ENCODE measurements around the gene PWP2.

Gene PWP2

DNA sequence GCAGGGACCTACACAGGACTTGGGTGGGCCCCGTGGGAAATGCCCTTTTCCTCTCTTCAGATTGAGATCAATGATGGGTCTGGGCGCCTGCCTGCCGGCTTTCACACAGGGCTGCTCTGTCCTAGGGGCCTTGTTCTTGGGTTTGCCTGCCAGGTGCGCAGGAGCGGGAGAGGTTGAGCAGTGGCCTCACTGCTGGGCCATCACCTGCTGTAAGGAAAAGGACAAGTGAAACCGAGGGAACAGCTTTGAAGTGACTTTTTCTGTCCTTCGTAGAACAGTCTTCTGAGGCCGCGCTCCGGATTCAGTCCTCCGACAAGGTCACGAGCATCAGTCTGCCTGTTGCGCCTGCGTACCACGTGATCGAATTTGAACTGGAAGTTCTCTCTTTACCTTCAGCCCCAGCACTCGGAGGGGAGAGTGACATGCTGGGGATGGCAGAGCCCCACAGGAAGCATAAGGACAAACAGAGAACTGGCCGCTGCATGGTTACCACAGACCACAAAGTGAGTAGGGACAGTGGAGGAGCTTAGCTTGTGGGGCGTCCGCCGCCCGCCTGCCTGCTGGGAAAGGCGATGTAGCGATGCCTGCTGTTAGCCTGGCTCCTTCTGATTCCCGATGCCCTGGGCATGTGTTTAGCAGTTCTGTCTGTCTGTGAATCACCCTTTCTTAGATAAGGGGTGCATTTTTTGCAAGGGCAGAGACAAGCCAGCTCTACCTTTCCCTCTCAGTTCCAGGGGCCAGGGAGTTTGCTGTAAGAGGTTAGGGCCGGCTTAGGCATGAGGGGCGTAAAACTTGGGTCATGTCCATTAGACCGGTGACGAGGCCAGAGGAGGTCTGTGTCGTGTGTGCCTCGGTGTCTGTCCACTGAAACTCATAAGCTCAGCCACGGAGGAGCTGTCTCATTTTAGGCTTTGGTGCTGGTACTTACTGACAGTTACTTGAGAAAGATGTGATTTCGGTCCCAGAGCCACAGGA lies 19.5 kb upstream of the PWP2 start:
- in situ Hi-C loops (cut with HindIII; ENCODE audit: low sequenced_read_pairs) = no loop called here
- DNase-seq (ENCODE audit: low read depth) = no peak
- TF ChIP-seq, protein P1, sequence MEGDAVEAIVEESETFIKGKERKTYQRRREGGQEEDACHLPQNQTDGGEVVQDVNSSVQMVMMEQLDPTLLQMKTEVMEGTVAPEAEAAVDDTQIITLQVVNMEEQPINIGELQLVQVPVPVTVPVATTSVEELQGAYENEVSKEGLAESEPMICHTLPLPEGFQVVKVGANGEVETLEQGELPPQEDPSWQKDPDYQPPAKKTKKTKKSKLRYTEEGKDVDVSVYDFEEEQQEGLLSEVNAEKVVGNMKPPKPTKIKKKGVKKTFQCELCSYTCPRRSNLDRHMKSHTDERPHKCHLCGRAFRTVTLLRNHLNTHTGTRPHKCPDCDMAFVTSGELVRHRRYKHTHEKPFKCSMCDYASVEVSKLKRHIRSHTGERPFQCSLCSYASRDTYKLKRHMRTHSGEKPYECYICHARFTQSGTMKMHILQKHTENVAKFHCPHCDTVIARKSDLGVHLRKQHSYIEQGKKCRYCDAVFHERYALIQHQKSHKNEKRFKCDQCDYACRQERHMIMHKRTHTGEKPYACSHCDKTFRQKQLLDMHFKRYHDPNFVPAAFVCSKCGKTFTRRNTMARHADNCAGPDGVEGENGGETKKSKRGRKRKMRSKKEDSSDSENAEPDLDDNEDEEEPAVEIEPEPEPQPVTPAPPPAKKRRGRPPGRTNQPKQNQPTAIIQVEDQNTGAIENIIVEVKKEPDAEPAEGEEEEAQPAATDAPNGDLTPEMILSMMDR (IDR thresholded peaks at IDR 0.05; ENCODE audit: low read depth, low read length, missing control alignments) = no peak
- no peak overlapping the region for H3K4me3 ChIP-seq (ENCODE audit: low read depth, low read length)

- TF ChIP-seq, protein P1 (IDR thresholded peaks at IDR 0.05; ENCODE audit: low read depth, low read length, missing control alignments) = no peak
- in situ Hi-C loops (cut with HindIII; ENCODE audit: low sequenced_read_pairs) = no loop called here
- no peak for DNase-seq (ENCODE audit: low read depth)
- H3K4me3 ChIP-seq (ENCODE audit: low read depth, low read length) = no peak overlapping the region
Measured at GRCh38 chr21:44088401-44088780, 18.8 kb upstream of the PWP2 start.

DNA sequence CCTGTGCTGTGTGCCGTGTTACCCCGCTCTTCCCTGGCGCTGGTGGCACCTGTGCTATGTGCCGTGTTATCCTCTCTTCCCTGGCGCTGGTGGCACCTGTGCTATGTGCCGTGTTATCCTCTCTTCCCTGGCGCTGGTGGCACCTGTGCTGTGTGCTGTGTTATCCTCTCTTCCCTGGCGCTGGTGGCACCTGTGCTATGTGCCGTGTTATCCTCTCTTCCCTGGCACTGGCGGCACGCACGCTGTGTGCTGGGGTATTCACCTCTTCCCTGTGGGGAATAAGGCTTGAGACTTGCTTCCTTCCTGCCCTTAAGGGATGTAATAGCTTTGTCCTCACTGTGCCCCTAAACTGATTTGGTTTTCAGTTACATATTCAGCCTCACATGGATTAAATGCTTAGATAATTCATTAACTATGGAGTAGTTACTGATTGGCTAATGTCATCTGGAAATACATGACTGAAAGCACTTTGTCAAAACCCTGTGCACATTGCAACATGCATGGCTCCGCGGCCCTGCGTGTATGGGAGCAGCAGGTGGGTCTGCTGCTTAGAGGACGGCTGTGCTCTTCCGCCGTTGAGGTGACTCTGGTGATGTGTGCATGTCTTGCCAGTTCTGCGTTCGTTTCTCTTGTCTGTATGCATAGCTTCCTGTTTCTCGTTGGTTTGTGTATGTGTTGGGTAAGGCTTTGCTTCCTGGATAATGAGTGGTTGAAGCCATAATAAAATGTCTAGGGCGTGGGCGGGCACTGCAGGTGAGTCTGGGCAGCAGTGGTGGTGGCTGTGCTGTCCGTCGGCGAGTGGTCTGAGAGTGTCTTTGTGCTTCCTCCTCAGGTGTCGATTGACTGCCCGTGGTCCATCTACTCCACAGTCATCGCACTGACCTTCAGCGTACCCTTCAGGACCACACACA lies 17.9 kb upstream of the PWP2 start:
- no peak overlapping the region for H3K4me3 ChIP-seq (ENCODE audit: low read depth, low read length)
- TF ChIP-seq, protein P1 (IDR thresholded peaks at IDR 0.05; ENCODE audit: low read depth, low read length, missing control alignments) = no peak
- no peak for DNase-seq (ENCODE audit: low read depth)
- in situ Hi-C loops (cut with HindIII; ENCODE audit: low sequenced_read_pairs) = no loop called here

GRCh38 chr21:44090325-44090724 lies 16.9 kb upstream of the PWP2 start:
- no peak overlapping the region for H3K4me3 ChIP-seq (ENCODE audit: low read depth, low read length)

DNA sequence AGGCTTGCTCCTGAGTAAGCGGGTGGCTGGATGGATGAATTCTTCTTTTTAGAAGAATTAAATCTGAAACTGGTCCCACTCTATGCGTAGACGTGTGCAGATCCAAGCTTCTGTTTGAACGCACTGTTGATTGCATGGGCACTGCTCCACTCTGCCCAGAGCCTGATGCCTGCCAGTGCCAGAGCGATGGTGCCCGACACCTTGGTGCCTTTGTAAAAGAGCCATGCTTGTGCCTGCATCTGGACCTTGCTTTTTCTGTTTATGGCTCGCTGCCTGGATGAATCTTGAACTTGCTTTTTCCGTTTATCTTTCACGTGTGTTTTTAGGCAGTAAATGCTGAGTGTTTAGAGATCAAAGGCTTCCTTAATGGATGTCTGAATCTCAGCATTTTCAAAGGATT lies 15.0 kb upstream of the PWP2 start:
- no peak overlapping the region for H3K4me3 ChIP-seq (ENCODE audit: low read depth, low read length)
- in situ Hi-C loops (cut with HindIII; ENCODE audit: low sequenced_read_pairs) = no loop called here
- TF ChIP-seq, protein P1 (IDR thresholded peaks at IDR 0.05; ENCODE audit: low read depth, low read length, missing control alignments) = no peak
- no peak for DNase-seq (ENCODE audit: low read depth)

More at GRCh38 chr21:44090325-44090724, 16.9 kb upstream of the PWP2 start:
- in situ Hi-C loops (cut with HindIII; ENCODE audit: low sequenced_read_pairs) = no loop called here
- TF ChIP-seq, protein P1 (IDR thresholded peaks at IDR 0.05; ENCODE audit: low read depth, low read length, missing control alignments) = no peak
- no peak for DNase-seq (ENCODE audit: low read depth)

GRCh38 chr21:44093761-44094160 lies 13.4 kb upstream of the PWP2 start:
- no peak overlapping the region for H3K4me3 ChIP-seq (ENCODE audit: low read depth, low read length)
- TF ChIP-seq, protein P1 (IDR thresholded peaks at IDR 0.05; ENCODE audit: low read depth, low read length, missing control alignments) = no peak
- no peak for DNase-seq (ENCODE audit: low read depth)
- in situ Hi-C loops (cut with HindIII; ENCODE audit: low sequenced_read_pairs) = no loop called here

All from astrocyte of the cerebellum (primary cell).